ENCODE measurements around the gene MTCL1. TPM values are rescaled to one million over a fixed set of nuclear protein-coding genes. Genes with fewer than 3 reads are reported as not detected.

The MTCL1 gene
- total RNA-seq, 4 donors from 2014 or later = 12.3 to 35.9 (median 26.1) TPM

DNA sequence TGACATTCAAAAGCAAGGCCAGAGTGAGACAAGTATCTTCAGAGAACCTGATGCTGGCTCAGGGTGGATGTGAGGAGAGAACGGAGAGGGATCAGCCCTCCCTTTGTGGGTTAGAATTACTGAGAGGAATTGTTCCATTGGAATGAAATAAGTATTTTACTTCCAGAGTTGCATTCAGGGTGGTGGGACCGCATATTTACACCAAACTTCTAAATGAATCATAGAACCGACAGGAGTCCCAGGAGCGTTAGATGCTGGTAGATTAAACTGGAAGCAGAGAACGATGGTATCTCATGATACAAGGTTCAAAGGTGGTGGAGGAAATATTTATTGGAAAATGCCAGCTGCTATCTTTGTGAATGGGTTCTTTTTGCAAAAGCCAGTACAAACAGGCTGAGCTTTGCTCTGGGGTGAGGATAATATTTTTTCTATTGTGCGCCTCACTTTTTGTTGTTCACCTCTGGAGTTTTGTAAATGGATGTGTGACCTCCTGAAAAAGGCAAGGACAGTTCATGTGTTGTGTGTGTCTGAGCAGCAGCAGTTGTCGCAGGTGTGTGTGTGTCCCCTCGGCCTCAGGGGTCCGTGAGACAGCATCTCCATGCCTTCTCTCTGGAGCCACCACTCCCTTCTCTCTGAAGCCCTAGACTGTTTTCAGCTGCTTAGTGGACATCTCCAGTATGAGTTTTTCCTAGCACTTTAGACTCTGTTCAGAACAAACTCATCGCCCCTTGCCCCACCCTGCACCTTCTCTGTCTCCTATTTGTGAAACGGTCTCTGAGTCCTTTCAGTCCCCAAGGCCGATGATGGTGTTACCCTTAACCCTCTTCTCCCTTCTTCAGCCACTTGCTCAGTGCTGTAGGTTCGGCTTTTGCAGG lies 17.8 kb downstream of the MTCL1 start:
- intact Hi-C loops (cut with DNase I; ENCODE audit: low total_unique reads) = no loop called here
- peaks cover 4 to 18% (median 6%) of the 10 kb centered on the region in 4 donors for H3K4me1 ChIP-seq
- H3K36me3 ChIP-seq = no peaks in the 10 kb centered on the region
- WGBS, 2 donors (ENCODE audit: low coverage in 1 of 2) = 59 to 64% methylated on average over 12 to 13 of the region's 13 CpGs
- H3K9me3 ChIP-seq = no peaks in the 10 kb centered on the region
- in situ Hi-C loops (cut with MboI; ENCODE audit: low pct_ligation_motif_present in 1 of 4, low pct_unique_long_range_greater_than_20kb in 1 of 4, low sequenced_read_pairs in 3 of 4) = no loop called here
- no peak for TF ChIP-seq POLR2A (IDR thresholded peaks at IDR 0.05)
- no peak for TF ChIP-seq POLR2AphosphoS5 (IDR thresholded peaks at IDR 0.05)
- no peak for TF ChIP-seq CTCF (IDR thresholded peaks at IDR 0.05)
- TF ChIP-seq EP300 (IDR thresholded peaks at IDR 0.05; ENCODE audit: low read depth) = no peak
- no peak for DNase-seq
- H3K4me3 ChIP-seq = no peak overlapping the region
- H3K27ac ChIP-seq = no peak overlapping the region
- H3K27me3 ChIP-seq = peaks cover 47% of the 10 kb centered on the region

GRCh38 chr18:8724452-8724851 lies 19.1 kb downstream of the MTCL1 start:
- intact Hi-C loops (cut with DNase I; ENCODE audit: low total_unique reads) = no loop called here
- H3K27ac ChIP-seq = no peak overlapping the region

GRCh38 chr18:8726281-8726680 lies 20.9 kb downstream of the MTCL1 start:
- H3K27ac ChIP-seq = no peak overlapping the region
- peaks cover 0 to 18% (median 13%) of the 10 kb centered on the region in 4 donors for H3K4me1 ChIP-seq
- intact Hi-C loops (cut with DNase I; ENCODE audit: low total_unique reads) (no loop called here), in situ Hi-C loops (cut with MboI; ENCODE audit: low pct_ligation_motif_present in 1 of 4, low pct_unique_long_range_greater_than_20kb in 1 of 4, low sequenced_read_pairs in 3 of 4) (no loop called here)
- no peak for TF ChIP-seq POLR2A (IDR thresholded peaks at IDR 0.05)
- no peak for TF ChIP-seq EP300 (IDR thresholded peaks at IDR 0.05; ENCODE audit: low read depth)
- no peak for TF ChIP-seq CTCF (IDR thresholded peaks at IDR 0.05)
- TF ChIP-seq POLR2AphosphoS5 (IDR thresholded peaks at IDR 0.05) = no peak
- H3K4me3 ChIP-seq = no peak overlapping the region
- H3K9me3 ChIP-seq = no peaks in the 10 kb centered on the region
- no peak for DNase-seq
- peaks cover 41% of the 10 kb centered on the region for H3K27me3 ChIP-seq
- WGBS, 2 donors (ENCODE audit: low coverage in 1 of 2) = 80 to 97% methylated on average over 2 to 17 of the region's 17 CpGs
- no peaks in the 10 kb centered on the region for H3K36me3 ChIP-seq

More at GRCh38 chr18:8724452-8724851, 19.1 kb downstream of the MTCL1 start:
- no peak for DNase-seq
- TF ChIP-seq POLR2A (IDR thresholded peaks at IDR 0.05) = no peak
- TF ChIP-seq POLR2AphosphoS5 (IDR thresholded peaks at IDR 0.05) = no peak
- no peak for TF ChIP-seq CTCF (IDR thresholded peaks at IDR 0.05)
- TF ChIP-seq EP300 (IDR thresholded peaks at IDR 0.05; ENCODE audit: low read depth) = no peak
- no peaks in the 10 kb centered on the region for H3K36me3 ChIP-seq
- in situ Hi-C loops (cut with MboI; ENCODE audit: low pct_ligation_motif_present in 1 of 4, low pct_unique_long_range_greater_than_20kb in 1 of 4, low sequenced_read_pairs in 3 of 4) = no loop called here
- H3K4me1 ChIP-seq = peaks cover 0 to 8% (median 2%) of the 10 kb centered on the region in 4 donors
- 76 to 84% methylated on average over 5 to 6 of the region's 6 CpGs for WGBS, 2 donors (ENCODE audit: low coverage in 1 of 2)
- H3K9me3 ChIP-seq = no peaks in the 10 kb centered on the region
- no peak overlapping the region for H3K4me3 ChIP-seq
- H3K27me3 ChIP-seq = peaks cover 44% of the 10 kb centered on the region

GRCh38 chr18:8726963-8727705 lies 21.8 kb downstream of the MTCL1 start:
- H3K36me3 ChIP-seq = no peaks in the 10 kb centered on the region
- H3K4me3 ChIP-seq = no peak overlapping the region
- TF ChIP-seq POLR2A (IDR thresholded peaks at IDR 0.05) = no peak
- in situ Hi-C loops (cut with MboI; ENCODE audit: low pct_ligation_motif_present in 1 of 4, low pct_unique_long_range_greater_than_20kb in 1 of 4, low sequenced_read_pairs in 3 of 4) (no loop called here), intact Hi-C loops (cut with DNase I; ENCODE audit: low total_unique reads) (no loop called here)
- peaks cover 41% of the 10 kb centered on the region for H3K27me3 ChIP-seq
- no peak for DNase-seq
- H3K27ac ChIP-seq = no peak overlapping the region
- H3K9me3 ChIP-seq = no peaks in the 10 kb centered on the region
- peaks cover 0 to 18% (median 13%) of the 10 kb centered on the region in 4 donors for H3K4me1 ChIP-seq
- WGBS, 2 donors (ENCODE audit: low coverage in 1 of 2) = 88 to 89% methylated on average over 4 of the region's 4 CpGs
